Panc1 (cell line): ENCODE measurements around the gene TRAF3IP1.
A peak's percentile ranks its signal among the peaks of the same experiment; 100 is the strongest.

Experiments used
- CTCF ChIP-seq: fragments of 450-650 bp; IDR thresholded peaks from 2 replicates; pipeline ENCODE4 v1.5.1; 2017; ENCODE audit warnings: mild to moderate bottlenecking
- POLR2AphosphoS5 ChIP-seq: IDR thresholded peaks from 2 replicates; pipeline ENCODE4 v1.6.1; 2012; ENCODE audit warnings: mild to moderate bottlenecking, low read depth, low read length, moderate library complexity
- REST ChIP-seq, 2 experiments: IDR thresholded peaks; 2 replicates each; pipeline ENCODE4 v1.6.1; 2011 to 2012; ENCODE audit warnings: low read depth in 2 of 2, control low read depth in 1 of 2, low read length in 1 of 2, mild to moderate bottlenecking in 1 of 2, moderate library complexity in 1 of 2; ENCODE audit not compliant: insufficient read depth in 1 of 2

DNA sequence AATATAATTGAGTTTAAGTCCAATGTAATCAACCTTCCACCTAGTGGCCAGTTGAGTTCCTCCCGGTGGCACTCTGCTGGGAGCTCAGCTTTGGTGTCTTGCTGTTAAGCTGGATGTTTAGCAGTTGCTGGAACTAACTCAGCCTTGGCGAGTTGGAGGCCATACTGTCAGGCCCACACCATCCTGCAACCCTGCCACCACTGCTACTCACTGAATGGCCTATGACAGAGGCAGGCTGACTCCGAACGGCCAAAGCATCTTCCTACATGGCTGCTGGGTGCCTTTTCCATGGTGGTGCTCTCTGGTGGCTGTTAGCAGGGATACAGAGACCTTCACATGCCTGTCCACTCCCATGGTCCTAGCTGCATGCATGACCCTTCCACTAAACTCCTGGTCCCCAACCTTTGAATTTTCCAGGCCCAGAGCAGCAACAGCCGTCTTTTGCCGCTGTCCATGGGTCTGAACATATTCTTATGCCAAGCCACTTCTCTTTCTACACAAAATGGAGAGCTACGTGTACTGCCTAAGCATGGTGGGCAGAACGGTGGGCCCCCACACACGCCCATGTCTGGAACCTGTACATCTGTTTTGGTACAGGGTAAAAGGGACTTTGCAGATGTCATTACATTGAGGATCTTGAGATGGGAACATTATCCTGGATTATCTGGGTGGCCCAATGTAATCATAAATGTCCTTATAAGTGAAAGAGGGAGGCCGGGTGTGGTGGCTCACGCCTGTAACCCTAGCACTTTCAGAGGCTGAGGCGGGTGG is 15.0 kb upstream of the TRAF3IP1 start:
- peak; percentile 15 to 45; a peak in 1 of 4 replicates for TF ChIP-seq REST (IDR thresholded peaks at IDR 0.05; ENCODE audit: insufficient read depth in 1 of 2, low read depth in 2 of 2, low read length in 1 of 2)
- peak; percentile 55; the same call in 1 of the 2 replicates for TF ChIP-seq CTCF
- no peak for TF ChIP-seq POLR2AphosphoS5
